ELF-1 (cell line): Measurements from ENCODE around the gene INHBC.
A peak's percentile ranks its signal among the peaks of the same experiment; 100 is the strongest.
"Not testable (repeated sequence)": the region's sequence is repeated elsewhere in the genome, so short reads cannot be mapped to it uniquely, and the experiment has no call there.

Source experiments
- DNase-seq: peaks from one replicate; pipeline ENCODE4 v3.0.0-alpha.2; 2016; ENCODE audit warnings: low read depth, low spot score

The INHBC gene

GRCh38 chr12:57487055-57487596, 52.5 kb downstream of the INHBC start:
- no peak for DNase-seq

GRCh38 chr12:57487597-57488401, 53.2 kb downstream of the INHBC start, which contains the start of gene MARS1:
Gene MARS1 (plus strand): TSS chr12:57488068. CDS start chr12:57488091, 23 bp downstream.
- DNase-seq: peak; percentile 96

GRCh38 chr12:57488402-57489156, 54.0 kb downstream of the INHBC start:
- no peak for DNase-seq

- DNase-seq: no peak
These were observed 54.6 kb downstream of the INHBC start for GRCh38 chr12:57489157-57489641.

- DNase-seq: no peak
These were observed 55.5 kb downstream of the INHBC start for GRCh38 chr12:57490126-57490525.

- DNase-seq: no peak
These were observed 57.1 kb downstream of the INHBC start for GRCh38 chr12:57491393-57492280.

GRCh38 chr12:57495051-57495701, 60.6 kb downstream of the INHBC start:
- DNase-seq: not testable (repeated sequence)

- no peak for DNase-seq
These were observed 62.2 kb downstream of the INHBC start for GRCh38 chr12:57496822-57497221.

- no peak for DNase-seq
These were observed 62.9 kb downstream of the INHBC start for GRCh38 chr12:57497223-57498131.

- no peak for DNase-seq
These were observed 63.5 kb downstream of the INHBC start for GRCh38 chr12:57498132-57498502.

- no peak for DNase-seq
These were observed 64.0 kb downstream of the INHBC start for GRCh38 chr12:57498571-57498970.

- DNase-seq: no peak
These were observed 65.6 kb downstream of the INHBC start for GRCh38 chr12:57500213-57500612.
